Measurements from ENCODE around the gene AUTS2. TPM values are rescaled to one million over a fixed set of nuclear protein-coding genes. Genes with fewer than 3 reads are reported as not detected.

AUTS2 gene
- total RNA-seq, 1 experiment from 2014 or later, result 50.0 TPM

DNA sequence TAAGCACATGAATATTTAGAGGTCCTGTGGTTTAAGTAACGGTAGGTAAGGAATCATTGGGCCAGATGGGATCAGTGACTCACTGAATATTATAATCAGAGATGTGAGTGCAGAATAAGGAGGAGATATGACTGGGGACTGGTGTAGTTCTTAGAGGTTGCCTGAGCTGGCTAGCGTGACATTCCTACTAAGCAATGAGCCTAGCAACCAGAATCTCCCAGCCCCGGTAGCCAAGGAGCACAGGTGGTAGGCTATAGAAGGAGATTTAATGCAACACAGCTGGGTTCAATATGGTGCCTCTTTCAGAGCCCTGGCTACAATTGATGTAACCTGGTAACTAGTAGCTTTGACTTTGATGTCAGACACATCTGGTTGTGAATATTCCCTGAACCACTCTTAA is 641.6 kb downstream of the AUTS2 start:
- no peak for ATAC-seq
- DNase-seq (ENCODE audit: low spot score), result no peak
- ChIA-PET POLR2A (no interaction called here), CTCF (no interaction called here)
- H3K9me3 Mint-ChIP-seq, result no peaks in the 10 kb centered on the region
- no peak overlapping the region for H3K4me3 Mint-ChIP-seq
- TF ChIP-seq, protein P1, sequence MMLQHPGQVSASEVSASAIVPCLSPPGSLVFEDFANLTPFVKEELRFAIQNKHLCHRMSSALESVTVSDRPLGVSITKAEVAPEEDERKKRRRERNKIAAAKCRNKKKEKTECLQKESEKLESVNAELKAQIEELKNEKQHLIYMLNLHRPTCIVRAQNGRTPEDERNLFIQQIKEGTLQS (CRISPR knock-in tag; conservative IDR thresholded peaks at IDR 0.05), result no peak
- TF ChIP-seq TP53 (CRISPR knock-in tag; IDR thresholded peaks at IDR 0.05), result no peak
- no peak for TF ChIP-seq ATF1 (CRISPR knock-in tag; IDR thresholded peaks at IDR 0.05)
- TF ChIP-seq, protein P2, sequence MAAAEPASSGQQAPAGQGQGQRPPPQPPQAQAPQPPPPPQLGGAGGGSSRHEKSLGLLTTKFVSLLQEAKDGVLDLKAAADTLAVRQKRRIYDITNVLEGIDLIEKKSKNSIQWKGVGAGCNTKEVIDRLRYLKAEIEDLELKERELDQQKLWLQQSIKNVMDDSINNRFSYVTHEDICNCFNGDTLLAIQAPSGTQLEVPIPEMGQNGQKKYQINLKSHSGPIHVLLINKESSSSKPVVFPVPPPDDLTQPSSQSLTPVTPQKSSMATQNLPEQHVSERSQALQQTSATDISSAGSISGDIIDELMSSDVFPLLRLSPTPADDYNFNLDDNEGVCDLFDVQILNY (CRISPR knock-in tag; IDR thresholded peaks at IDR 0.05), result no peak
- TF ChIP-seq, protein P3, sequence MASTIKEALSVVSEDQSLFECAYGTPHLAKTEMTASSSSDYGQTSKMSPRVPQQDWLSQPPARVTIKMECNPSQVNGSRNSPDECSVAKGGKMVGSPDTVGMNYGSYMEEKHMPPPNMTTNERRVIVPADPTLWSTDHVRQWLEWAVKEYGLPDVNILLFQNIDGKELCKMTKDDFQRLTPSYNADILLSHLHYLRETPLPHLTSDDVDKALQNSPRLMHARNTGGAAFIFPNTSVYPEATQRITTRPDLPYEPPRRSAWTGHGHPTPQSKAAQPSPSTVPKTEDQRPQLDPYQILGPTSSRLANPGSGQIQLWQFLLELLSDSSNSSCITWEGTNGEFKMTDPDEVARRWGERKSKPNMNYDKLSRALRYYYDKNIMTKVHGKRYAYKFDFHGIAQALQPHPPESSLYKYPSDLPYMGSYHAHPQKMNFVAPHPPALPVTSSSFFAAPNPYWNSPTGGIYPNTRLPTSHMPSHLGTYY (CRISPR knock-in tag; IDR thresholded peaks at IDR 0.05), result no peak
- TF ChIP-seq NFATC4 (CRISPR knock-in tag; IDR thresholded peaks at IDR 0.05), result no peak
- TF ChIP-seq NR2C2 (CRISPR knock-in tag; IDR thresholded peaks at IDR 0.05), result no peak
- no peak for TF ChIP-seq CBFB (CRISPR knock-in tag; IDR thresholded peaks at IDR 0.05; ENCODE audit: low read depth)
- no peak for TF ChIP-seq ZNF396 (CRISPR knock-in tag; IDR thresholded peaks at IDR 0.05; ENCODE audit: borderline replicate concordance)
- TF ChIP-seq SMAD3 (CRISPR knock-in tag; IDR thresholded peaks at IDR 0.05; ENCODE audit: borderline replicate concordance), result no peak
- TF ChIP-seq GABPB1 (CRISPR knock-in tag; IDR thresholded peaks at IDR 0.05), result no peak
- TF ChIP-seq SOX15 (CRISPR knock-in tag; IDR thresholded peaks at IDR 0.05), result no peak
- no peak for TF ChIP-seq FOXP4 (CRISPR knock-in tag; IDR thresholded peaks at IDR 0.05)
- no peak for TF ChIP-seq IRF1 (CRISPR knock-in tag; IDR thresholded peaks at IDR 0.05)
- H3K36me3 Mint-ChIP-seq, result no peaks in the 10 kb centered on the region
- H3K27ac Mint-ChIP-seq, result no peak overlapping the region
- no peaks in the 10 kb centered on the region; the same call in 1 of the 2 replicates for H3K27me3 Mint-ChIP-seq (ENCODE audit: low read depth)
- peaks cover 20% of the 10 kb centered on the region for H3K4me1 Mint-ChIP-seq

- CTCF ChIA-PET, result no interaction called here
- POLR2A ChIA-PET, result no interaction called here
- ATAC-seq (no peak), DNase-seq (ENCODE audit: low spot score) (no peak)
- Mint-ChIP-seq H3K4me3 (no peak overlapping the region), H3K4me1 (peaks cover 20% of the 10 kb centered on the region), H3K9me3 (no peaks in the 10 kb centered on the region), H3K36me3 (no peaks in the 10 kb centered on the region), H3K27me3 (ENCODE audit: low read depth) (no peaks in the 10 kb centered on the region; the same call in 1 of the 2 replicates), H3K27ac (no peak overlapping the region)
- no peak for TF ChIP-seq MYBL2 (CRISPR knock-in tag; IDR thresholded peaks at IDR 0.05)
- no peak for TF ChIP-seq E2F4 (CRISPR knock-in tag; IDR thresholded peaks at IDR 0.05; ENCODE audit: borderline replicate concordance, low read depth)
- no peak for TF ChIP-seq ZNF416 (CRISPR knock-in tag; IDR thresholded peaks at IDR 0.05)
- no peak for TF ChIP-seq GTF2I (CRISPR knock-in tag; conservative IDR thresholded peaks at IDR 0.05)
- TF ChIP-seq, protein P4, sequence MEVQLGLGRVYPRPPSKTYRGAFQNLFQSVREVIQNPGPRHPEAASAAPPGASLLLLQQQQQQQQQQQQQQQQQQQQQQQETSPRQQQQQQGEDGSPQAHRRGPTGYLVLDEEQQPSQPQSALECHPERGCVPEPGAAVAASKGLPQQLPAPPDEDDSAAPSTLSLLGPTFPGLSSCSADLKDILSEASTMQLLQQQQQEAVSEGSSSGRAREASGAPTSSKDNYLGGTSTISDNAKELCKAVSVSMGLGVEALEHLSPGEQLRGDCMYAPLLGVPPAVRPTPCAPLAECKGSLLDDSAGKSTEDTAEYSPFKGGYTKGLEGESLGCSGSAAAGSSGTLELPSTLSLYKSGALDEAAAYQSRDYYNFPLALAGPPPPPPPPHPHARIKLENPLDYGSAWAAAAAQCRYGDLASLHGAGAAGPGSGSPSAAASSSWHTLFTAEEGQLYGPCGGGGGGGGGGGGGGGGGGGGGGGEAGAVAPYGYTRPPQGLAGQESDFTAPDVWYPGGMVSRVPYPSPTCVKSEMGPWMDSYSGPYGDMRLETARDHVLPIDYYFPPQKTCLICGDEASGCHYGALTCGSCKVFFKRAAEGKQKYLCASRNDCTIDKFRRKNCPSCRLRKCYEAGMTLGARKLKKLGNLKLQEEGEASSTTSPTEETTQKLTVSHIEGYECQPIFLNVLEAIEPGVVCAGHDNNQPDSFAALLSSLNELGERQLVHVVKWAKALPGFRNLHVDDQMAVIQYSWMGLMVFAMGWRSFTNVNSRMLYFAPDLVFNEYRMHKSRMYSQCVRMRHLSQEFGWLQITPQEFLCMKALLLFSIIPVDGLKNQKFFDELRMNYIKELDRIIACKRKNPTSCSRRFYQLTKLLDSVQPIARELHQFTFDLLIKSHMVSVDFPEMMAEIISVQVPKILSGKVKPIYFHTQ (CRISPR knock-in tag; IDR thresholded peaks at IDR 0.05), result no peak
- no peak for TF ChIP-seq ZNF512 (CRISPR knock-in tag; IDR thresholded peaks at IDR 0.05; ENCODE audit: borderline replicate concordance)
- TF ChIP-seq FOXJ3 (CRISPR knock-in tag; IDR thresholded peaks at IDR 0.05; ENCODE audit: borderline replicate concordance), result no peak
- TF ChIP-seq, protein P5, sequence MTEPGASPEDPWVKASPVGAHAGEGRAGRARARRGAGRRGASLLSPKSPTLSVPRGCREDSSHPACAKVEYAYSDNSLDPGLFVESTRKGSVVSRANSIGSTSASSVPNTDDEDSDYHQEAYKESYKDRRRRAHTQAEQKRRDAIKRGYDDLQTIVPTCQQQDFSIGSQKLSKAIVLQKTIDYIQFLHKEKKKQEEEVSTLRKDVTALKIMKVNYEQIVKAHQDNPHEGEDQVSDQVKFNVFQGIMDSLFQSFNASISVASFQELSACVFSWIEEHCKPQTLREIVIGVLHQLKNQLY (CRISPR knock-in tag; IDR thresholded peaks at IDR 0.05), result no peak
- no peak for TF ChIP-seq CDX4 (CRISPR knock-in tag; IDR thresholded peaks at IDR 0.05; ENCODE audit: borderline replicate concordance)
- TF ChIP-seq, protein P6, sequence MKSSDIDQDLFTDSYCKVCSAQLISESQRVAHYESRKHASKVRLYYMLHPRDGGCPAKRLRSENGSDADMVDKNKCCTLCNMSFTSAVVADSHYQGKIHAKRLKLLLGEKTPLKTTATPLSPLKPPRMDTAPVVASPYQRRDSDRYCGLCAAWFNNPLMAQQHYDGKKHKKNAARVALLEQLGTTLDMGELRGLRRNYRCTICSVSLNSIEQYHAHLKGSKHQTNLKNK (CRISPR knock-in tag; IDR thresholded peaks at IDR 0.05), result no peak
These were observed 642.6 kb downstream of the AUTS2 start for GRCh38 chr7:70240873-70241272.
